Activated CD4-positive, CD25-positive, alpha-beta regulatory T cell treated with anti-CD3 and anti-CD28 coated beads, Interleukin-2, amount 50 U/mL, for 24 hours (primary cell): ENCODE measurements around the gene EDIL3.

Source experiments
- ATAC-seq, 2 donors: fragments of 150-1000 bp; cut with Tn5 transposase; one replicate each; pipeline ENCODE4 v1.10.0; 2021; ENCODE audit warnings: mild to moderate bottlenecking in 1 of 2, moderate library complexity in 1 of 2

EDIL3 gene

GRCh38 chr5:84255315-84255714, 129.4 kb downstream of the EDIL3 start:
- no peak for ATAC-seq

- ATAC-seq = no peak
Measured at GRCh38 chr5:84253946-84254345, 130.7 kb downstream of the EDIL3 start.

DNA sequence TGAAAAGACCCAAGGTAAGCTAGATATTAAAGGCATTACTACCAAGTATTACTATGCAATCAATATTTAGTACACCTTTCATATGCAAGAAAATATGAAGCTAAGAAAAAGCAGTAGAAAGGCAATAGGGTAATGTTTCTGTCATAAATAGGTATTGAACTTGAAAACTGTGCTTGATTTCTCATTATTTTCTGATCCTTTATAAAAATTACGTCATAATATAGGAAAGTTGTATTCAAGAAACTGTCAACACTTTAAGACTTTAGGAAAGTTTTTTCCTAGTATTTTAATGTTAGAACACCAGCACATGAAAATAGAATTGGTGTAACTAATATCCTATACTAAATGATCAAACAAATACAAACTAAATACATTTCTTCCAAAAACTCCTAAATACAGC, 133.2 kb downstream of the EDIL3 start:
- no peak for ATAC-seq

GRCh38 chr5:84249918-84250630, 134.6 kb downstream of the EDIL3 start:
- no peak for ATAC-seq

GRCh38 chr5:84248013-84248412, 136.7 kb downstream of the EDIL3 start:
- ATAC-seq = no peak

DNA sequence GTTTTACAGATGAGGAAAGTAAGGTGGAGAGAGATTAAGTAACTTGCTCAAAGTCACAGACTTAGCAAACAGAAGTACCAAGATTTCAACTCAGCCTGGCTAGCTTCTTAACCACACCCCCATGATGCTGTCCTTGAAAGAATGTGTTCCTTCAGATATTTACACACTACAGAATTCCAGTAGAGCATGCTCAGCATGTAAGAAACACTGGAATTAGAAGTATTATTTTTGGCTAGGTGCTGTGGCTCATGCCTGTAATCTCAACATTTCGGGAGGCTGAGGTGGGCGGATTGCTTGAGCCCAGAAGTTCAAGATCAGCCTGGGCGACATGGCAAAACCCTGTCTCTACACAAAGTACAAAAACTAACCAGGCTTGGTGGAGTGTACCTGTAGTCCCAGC, 142.4 kb downstream of the EDIL3 start:
- no peak for ATAC-seq

DNA sequence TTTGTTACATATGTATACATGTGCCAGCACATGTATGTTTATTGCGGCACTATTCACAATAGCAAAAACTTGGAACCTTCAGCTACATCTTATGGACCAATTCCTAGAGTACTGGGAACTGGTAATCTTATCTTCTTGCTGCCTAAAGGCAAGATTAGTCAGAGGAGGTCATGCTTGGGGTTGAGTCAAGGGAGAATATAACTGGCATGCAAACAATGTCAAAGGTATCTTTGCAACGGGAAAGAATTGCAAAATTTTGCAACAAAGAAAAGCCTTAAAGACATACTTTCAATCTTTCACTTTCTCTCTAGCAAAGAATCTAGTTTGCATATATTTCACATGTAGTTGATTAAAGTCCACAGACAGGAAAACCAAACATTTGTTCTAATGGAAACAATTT, 145.2 kb downstream of the EDIL3 start:
- ATAC-seq = no peak

DNA sequence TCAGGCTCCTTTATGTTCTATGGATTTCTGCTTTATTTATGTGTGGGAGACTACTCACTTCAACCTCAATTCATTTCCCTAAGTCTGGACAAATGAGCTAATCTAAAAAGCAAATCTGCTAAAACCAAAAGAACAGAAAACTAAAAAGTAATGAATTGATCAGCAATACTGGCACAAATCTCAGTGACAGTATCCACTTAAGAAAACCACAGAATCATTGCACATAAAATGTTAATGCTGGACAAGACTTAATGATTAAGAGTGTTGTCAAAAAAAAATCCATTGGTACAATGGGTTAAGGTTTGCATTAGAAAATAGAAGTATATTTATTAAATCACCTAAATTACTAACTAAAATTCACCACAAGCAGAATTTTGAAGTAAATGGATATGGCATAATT, 147.6 kb downstream of the EDIL3 start:
- no peak for ATAC-seq

DNA sequence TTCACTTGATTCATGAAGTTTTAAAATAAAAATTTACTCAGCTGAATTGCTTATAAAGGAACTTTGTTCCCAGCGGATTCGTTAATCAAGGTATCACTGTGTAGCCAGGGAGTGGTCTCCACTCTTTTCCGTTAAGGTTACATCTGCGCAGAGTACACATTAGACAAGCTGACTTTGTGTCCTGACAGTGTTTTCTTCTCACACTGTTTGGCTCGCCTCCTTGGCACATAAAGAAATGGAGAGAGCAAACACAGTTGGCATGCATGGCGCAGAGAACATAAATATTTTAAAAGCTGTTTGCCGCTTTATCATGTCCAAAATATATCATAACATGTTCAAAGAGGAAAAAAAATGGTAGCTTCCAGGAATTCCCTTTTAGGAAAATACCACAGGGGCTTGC, 153.2 kb downstream of the EDIL3 start:
- no peak for ATAC-seq

GRCh38 chr5:84229045-84229444, 155.6 kb downstream of the EDIL3 start:
- ATAC-seq = no peak

- ATAC-seq = no peak
Measured at GRCh38 chr5:84228266-84228665, 156.4 kb downstream of the EDIL3 start.

GRCh38 chr5:84227236-84227635, 157.4 kb downstream of the EDIL3 start:
- ATAC-seq = no peak

DNA sequence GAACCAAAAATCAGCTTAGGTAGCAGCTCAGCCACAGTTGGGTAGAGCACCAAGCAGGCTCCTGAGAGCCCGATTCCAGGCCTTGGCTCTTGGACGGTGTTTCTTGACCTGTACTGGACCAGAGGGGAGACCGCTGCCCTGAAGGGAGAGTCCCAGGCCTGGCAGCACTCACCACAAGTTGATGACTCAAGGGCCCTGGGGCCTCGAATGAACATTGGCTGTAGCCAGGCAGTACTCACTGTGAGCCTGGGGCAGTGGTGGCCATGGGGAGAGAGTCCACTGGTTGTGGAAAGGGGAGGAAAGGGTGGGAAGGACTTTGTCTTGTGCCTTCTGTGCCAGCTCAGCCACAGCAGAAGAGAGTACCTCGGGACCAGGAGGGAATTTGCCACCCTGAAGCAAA, 166.1 kb downstream of the EDIL3 start:
- ATAC-seq = no peak

GRCh38 chr5:84215521-84215920, 169.2 kb downstream of the EDIL3 start:
- ATAC-seq = no peak

DNA sequence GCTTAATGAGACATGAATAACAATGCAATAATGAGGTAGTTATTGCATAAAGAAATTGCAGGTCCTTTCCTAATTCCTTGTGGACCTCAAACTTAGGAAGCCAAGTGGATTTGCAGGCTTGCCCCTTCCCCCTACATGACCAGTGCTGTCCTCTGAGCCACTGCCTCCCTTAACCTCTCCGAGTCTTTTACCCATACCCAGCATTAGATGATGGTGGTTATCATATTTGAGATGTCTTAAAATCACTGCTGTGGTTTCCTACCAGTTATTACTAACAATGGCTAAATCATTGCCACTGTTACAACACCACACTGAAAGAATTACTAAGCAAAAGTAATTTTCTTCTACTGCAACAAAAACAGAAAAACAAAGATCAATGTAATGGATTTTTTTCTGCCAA, 170.8 kb downstream of the EDIL3 start:
- no peak for ATAC-seq

DNA sequence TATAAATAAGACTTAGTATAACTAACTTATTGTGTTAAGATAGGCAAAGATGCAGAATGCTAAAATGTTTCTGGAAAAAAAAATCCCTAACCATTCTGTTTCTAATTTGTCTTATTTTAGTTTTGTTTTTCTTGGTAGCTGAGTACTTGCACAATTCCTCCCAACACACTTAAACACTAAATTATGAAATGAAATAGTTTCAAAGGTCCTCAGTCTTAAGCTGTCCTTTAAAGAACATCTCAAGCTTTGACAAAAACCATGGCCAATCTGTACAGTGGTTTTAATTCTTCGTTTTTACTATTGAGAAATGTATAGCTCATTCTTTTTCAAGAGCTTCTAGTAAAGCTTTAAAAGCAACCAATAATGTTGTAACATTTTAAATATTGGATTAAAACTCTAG, 171.5 kb downstream of the EDIL3 start:
- ATAC-seq = no peak

GRCh38 chr5:84204772-84205171, 179.9 kb downstream of the EDIL3 start:
- ATAC-seq = no peak

DNA sequence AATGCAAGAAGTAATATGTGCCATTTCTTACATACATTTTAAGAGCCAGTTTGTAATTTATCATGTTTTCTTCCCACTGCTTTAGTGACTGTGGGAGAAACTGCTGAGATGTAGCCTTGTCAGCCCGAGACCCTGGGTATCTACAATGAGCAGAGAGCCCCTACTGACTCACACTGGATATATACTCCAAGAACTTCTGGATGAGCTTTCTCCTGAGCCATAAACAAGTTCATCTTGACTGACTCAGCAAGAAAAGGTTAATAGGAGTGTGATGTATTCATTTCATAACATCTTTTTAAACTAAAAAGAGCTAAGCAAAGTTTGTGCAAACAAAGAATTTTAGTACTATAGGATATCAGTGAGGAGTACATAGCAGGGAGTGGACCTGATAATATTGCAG, 182.5 kb downstream of the EDIL3 start:
- ATAC-seq = no peak

- no peak for ATAC-seq
Measured at GRCh38 chr5:84197538-84197937, 187.1 kb downstream of the EDIL3 start.

DNA sequence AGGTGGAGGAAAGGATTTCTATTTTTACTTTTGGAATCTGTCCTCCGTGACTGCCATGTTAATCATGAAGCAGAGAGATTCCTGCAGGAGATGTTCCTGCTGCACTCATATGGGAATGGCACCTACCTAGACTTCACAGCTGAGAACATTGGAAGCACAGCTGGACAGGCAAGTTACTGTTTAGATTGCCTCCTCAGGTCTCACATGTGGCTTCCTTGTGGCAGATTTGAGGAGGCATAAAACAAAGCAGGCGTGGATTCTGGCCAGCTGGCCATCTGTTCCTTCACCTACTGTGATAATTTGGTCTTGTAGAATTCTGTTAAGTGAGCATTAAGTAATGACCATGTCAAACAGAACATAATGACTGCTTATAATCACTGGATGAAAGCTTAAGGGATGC, 193.4 kb downstream of the EDIL3 start:
- no peak for ATAC-seq

GRCh38 chr5:84184857-84185256, 199.8 kb downstream of the EDIL3 start:
- no peak for ATAC-seq

- ATAC-seq = no peak
Measured at GRCh38 chr5:84181093-84181492, 203.6 kb downstream of the EDIL3 start.

DNA sequence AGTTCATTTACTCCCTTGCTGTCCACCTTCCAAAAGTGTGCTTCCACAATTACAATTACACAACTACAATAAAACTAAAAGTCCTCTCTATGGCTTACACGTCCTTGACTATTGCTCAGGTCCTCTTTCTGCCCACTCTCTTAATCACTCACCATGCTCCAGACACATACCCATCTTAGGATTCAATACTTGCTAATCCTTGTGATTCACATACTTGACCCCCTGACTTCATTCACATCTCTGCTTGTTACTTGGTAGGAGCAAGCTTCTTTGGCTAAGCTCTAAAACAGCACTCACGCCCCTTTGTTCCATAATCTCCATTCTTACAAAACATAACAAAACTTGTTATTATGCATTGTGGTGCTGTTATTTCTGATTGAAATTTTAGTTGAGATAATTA, 215.8 kb downstream of the EDIL3 start:
- ATAC-seq = no peak

DNA sequence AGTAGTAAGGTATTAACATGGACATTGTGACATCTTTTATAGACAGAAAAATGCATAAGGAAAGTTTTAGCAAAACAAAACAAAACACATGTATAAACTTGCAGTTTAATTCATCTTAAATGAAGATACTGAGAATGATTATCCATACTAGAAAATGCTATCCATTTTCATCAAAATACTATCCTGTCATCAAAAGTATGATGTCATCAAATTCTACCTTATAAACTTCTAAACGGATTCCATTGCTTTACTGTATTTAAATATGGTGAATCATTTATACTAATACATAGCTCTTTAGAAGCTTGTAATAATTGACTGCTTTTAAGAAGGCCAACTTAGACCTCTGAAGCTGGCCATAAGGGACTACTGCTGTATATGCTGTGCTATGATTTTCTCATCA, 221.0 kb downstream of the EDIL3 start:
- no peak for ATAC-seq

GRCh38 chr5:84162695-84163094, 222.0 kb downstream of the EDIL3 start:
- ATAC-seq = no peak
